SK-N-SH (cell line): ENCODE results near the gene FMO3. TPM values are rescaled to one million over a fixed set of nuclear protein-coding genes. Genes with fewer than 3 reads are reported as not detected.

ENCODE experiments used
- CTCF ChIA-PET: fragments of 300-600, 350-600 bp; formaldehyde crosslinking; extraction: SDS; loops from one replicate; lab custom pipeline; 2021; lab: Yijun Ruan, JAX
- POLR2A ChIA-PET: fragments of 350-600 bp; sonication (Branson Sonifier 250); formaldehyde crosslinking; extraction: SDS; loops from one replicate; lab custom pipeline; 2020; ENCODE audit warnings: antibody characterized with exemption, inconsistent platforms; lab: Yijun Ruan, JAX
- DNase-seq: peaks from one replicate; pipeline ENCODE4 v3.0.0; 2012
- H2AFZ ChIP-seq: fragments of 200-600 bp; sonication (generic); 2 replicates; pipeline ENCODE4 v1.8.1; 2016; ENCODE audit warnings: antibody characterized with exemption, mild to moderate bottlenecking, low read depth
- H3F3A ChIP-seq: fragments of 200-600 bp; sonication (generic); replicated peaks from 2 replicates; pipeline ENCODE3; 2016; ENCODE audit warnings: antibody characterized with exemption, mild to moderate bottlenecking; ENCODE audit not compliant: insufficient read depth
- H3K27ac ChIP-seq, 2 experiments: fragments of 200-500 bp in 1 of 2; fragments of 200-600 bp in 1 of 2; sonication (Bioruptor generic) in 1 of 2; sonication (generic), shearing (Covaris generic) in 1 of 2; 2 replicates each; pipeline versions ENCODE4 v1.5.1 to v1.6.1; 2014 to 2016; ENCODE audit warnings: low read depth in 2 of 2, inconsistent platforms in 1 of 2, low read length in 1 of 2, mild to moderate bottlenecking in 1 of 2, mixed read lengths in 1 of 2
- H3K27me3 ChIP-seq: fragments of 200-600 bp; sonication (generic), shearing (Covaris generic); 2 replicates; pipeline ENCODE4 v1.6.1; 2016; ENCODE audit warnings: mixed run types; ENCODE audit not compliant: insufficient read depth
- H3K36me3 ChIP-seq, 2 experiments: fragments of 200-500 bp in 1 of 2; fragments of 200-600 bp in 1 of 2; sonication (Bioruptor generic) in 1 of 2; sonication (generic) in 1 of 2; replicated peaks in 1 of 2; 2 replicates each; pipeline versions ENCODE3 to v1.5.1; 2014 to 2016; ENCODE audit warnings: low read length in 1 of 2, mild to moderate bottlenecking in 1 of 2; ENCODE audit not compliant: insufficient read depth in 2 of 2, control insufficient read depth in 1 of 2
- H3K4me1 ChIP-seq, 2 experiments: fragments of 200-500 bp in 1 of 2; fragments of 200-600 bp in 1 of 2; sonication (Bioruptor generic) in 1 of 2; sonication (generic), shearing (Covaris generic) in 1 of 2; 2 replicates each; pipeline versions ENCODE4 v1.5.1 to v1.6.1; 2014 to 2016; ENCODE audit warnings: low read depth in 1 of 2, low read length in 1 of 2, mixed run types in 1 of 2; ENCODE audit not compliant: insufficient read depth in 2 of 2, control insufficient read depth in 1 of 2
- H3K4me2 ChIP-seq: fragments of 200-600 bp; sonication (generic), shearing (Covaris generic); 2 replicates; pipeline ENCODE4 v1.6.1; 2017; ENCODE audit warnings: mixed run types
- H3K4me3 ChIP-seq, 2 experiments: fragments of 200-500 bp in 1 of 2; fragments of 200-600 bp in 1 of 2; sonication (Bioruptor generic) in 1 of 2; sonication (generic), shearing (Covaris generic) in 1 of 2; 2 replicates each; pipeline versions ENCODE4 v1.5.1 to v1.8.1; 2014 to 2016; ENCODE audit warnings: low read depth in 2 of 2, inconsistent platforms in 1 of 2, low read length in 1 of 2, mild to moderate bottlenecking in 1 of 2, mixed read lengths in 1 of 2, moderate library complexity in 1 of 2
- H3K79me2 ChIP-seq: fragments of 200-600 bp; sonication (generic); 2 replicates; pipeline ENCODE4 v1.8.1; 2017; ENCODE audit warnings: mild to moderate bottlenecking; ENCODE audit not compliant: insufficient read depth
- H3K9ac ChIP-seq: fragments of 200-600 bp; sonication (generic); 2 replicates; pipeline ENCODE4 v1.6.1; 2017; ENCODE audit warnings: mixed run types
- H3K9me2 ChIP-seq: fragments of 200-600 bp; sonication (generic); 2 replicates; pipeline ENCODE4 v1.6.1; 2017; ENCODE audit warnings: mixed run types
- H3K9me3 ChIP-seq: fragments of 200-600 bp; sonication (generic); 2 replicates; pipeline ENCODE4 v1.6.1; 2017; ENCODE audit warnings: mixed run types, mild to moderate bottlenecking, moderate library complexity
- H4K20me1 ChIP-seq: fragments of 200-600 bp; sonication (generic); 2 replicates; pipeline ENCODE4 v1.6.1; 2017; ENCODE audit warnings: mild to moderate bottlenecking, mixed run types; ENCODE audit not compliant: insufficient read depth
- CHD2 ChIP-seq: fragments of 150-350 bp; IDR thresholded peaks from 2 replicates; pipeline ENCODE4 v1.6.1; 2018; ENCODE audit warnings: low read length; ENCODE audit not compliant: partially characterized antibody
- EZH2phosphoT487 ChIP-seq: fragments of 200-600 bp; sonication (generic); IDR thresholded peaks from 2 replicates; pipeline ENCODE4 v1.6.1; 2017; ENCODE audit warnings: low read depth, mixed run types, mild to moderate bottlenecking, antibody characterized with exemption, moderate library complexity, borderline replicate concordance
- GABPA ChIP-seq: IDR thresholded peaks from 2 replicates; pipeline ENCODE4 v1.4.0; 2012; ENCODE audit warnings: low read depth, mild to moderate bottlenecking
- GATA2 ChIP-seq: sonication (generic); formaldehyde crosslinking; IDR thresholded peaks from 2 replicates; pipeline ENCODE4 v1.5.0; 2020; ENCODE audit warnings: mild to moderate bottlenecking, missing genetic modification reagents
- NFIC ChIP-seq: IDR thresholded peaks from 2 replicates; pipeline ENCODE4 v1.4.0; 2012; ENCODE audit warnings: borderline replicate concordance
- RAD21 ChIP-seq: IDR thresholded peaks from 2 replicates; pipeline ENCODE4 v1.6.1; 2012; ENCODE audit warnings: mild to moderate bottlenecking, low read length
- RFX5 ChIP-seq: IDR thresholded peaks from 2 replicates; pipeline ENCODE4 v1.6.1; 2012; ENCODE audit warnings: mild to moderate bottlenecking, improper control_type of control experiment, low read length
- RXRA ChIP-seq: IDR thresholded peaks from 2 replicates; pipeline ENCODE4 v1.4.0; 2012; ENCODE audit warnings: low read depth, mild to moderate bottlenecking, borderline replicate concordance
- SIN3A ChIP-seq: IDR thresholded peaks from 2 replicates; pipeline ENCODE4 v1.6.1; 2012; ENCODE audit warnings: low read depth, mild to moderate bottlenecking, low read length, moderate library complexity, borderline replicate concordance
- SMC3 ChIP-seq: IDR thresholded peaks from 2 replicates; pipeline ENCODE4 v1.6.1; 2012; ENCODE audit warnings: low read depth, low read length, improper control_type of control experiment
- TCF12 ChIP-seq: IDR thresholded peaks from 2 replicates; pipeline ENCODE4 v1.4.0; 2012
- TEAD4 ChIP-seq: IDR thresholded peaks from 2 replicates; pipeline ENCODE4 v1.4.0; 2012; ENCODE audit warnings: mild to moderate bottlenecking, borderline replicate concordance; ENCODE audit not compliant: insufficient read depth
- WGBS: methylation state at CpG from one replicate; pipeline ENCODE4 v1.1.6; 2017; ENCODE audit warnings: low lambda C conversion rate; 5-methylcytosine and 5-hydroxymethylcytosine counted together
- polyA plus RNA-seq, 3 experiments: library from polyadenylated mRNA; depleted of rRNA; stranded (reverse); fragments of >200 nt; gene quantifications; 2 replicates each; pipeline ENCODE4 v1.2.3, GENCODE V29; 2012
- TF ChIP-seq, protein P1 (sequence below): IDR thresholded peaks from 2 replicates; pipeline ENCODE4 v1.4.0; 2012; ENCODE audit warnings: low read depth, borderline replicate concordance
- TF ChIP-seq, protein P2 (sequence below): IDR thresholded peaks from 2 replicates; pipeline ENCODE4 v1.6.1; 2012; ENCODE audit warnings: mild to moderate bottlenecking, low read depth, low read length, moderate library complexity
- TF ChIP-seq, protein P3 (sequence below): fragments of 150-350 bp; IDR thresholded peaks from 2 replicates; pipeline ENCODE4 v1.6.1; 2017; ENCODE audit warnings: antibody characterized with exemption, low read length, low read depth, borderline replicate concordance
- TF ChIP-seq, protein P4 (sequence below): fragments of 150-350 bp; IDR thresholded peaks from 2 replicates; pipeline ENCODE4 v1.6.1; 2016; ENCODE audit warnings: mild to moderate bottlenecking, low read depth, low read length

The FMO3 gene
- polyA plus RNA-seq, 1 of the 3 experiments (the other 2 are of a cell fraction) = 0.85 TPM

DNA sequence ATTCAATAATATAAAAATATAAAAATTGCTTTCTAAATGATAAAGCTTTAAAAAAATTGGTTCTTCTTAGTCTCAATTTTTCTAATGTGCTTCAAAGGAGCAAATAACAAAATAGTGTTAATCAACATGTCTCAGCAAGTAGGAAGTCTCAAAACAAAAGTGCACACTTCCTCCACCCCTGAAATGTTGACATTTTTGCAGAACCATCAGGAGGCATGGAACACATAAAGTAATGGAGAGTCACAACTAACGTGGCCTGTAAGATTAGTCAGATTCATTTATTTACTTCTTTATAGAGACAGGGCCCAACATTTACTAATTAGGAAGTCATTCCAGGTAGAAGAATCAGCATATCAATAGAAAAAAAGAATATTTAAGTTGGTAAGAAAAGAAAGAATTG lies 59.5 kb downstream of the FMO3 start:
- 3% methylated on average over 1 of the region's 1 CpG for WGBS
- CTCF ChIA-PET = no interaction called here
- TF ChIP-seq RAD21 (no peak), TCF12 (no peak), GABPA (no peak)
- Histone ChIP-seq H3K4me1 (no peaks in the 10 kb centered on the region), H2AFZ (no peak overlapping the region), H3K4me3 (no peak overlapping the region), H4K20me1 (no peaks in the 10 kb centered on the region), H3F3A (no peaks in the 10 kb centered on the region), H3K9me2 (no peaks in the 10 kb centered on the region), H3K9me3 (no peaks in the 10 kb centered on the region), H3K27me3 (peaks cover 6% of the 10 kb centered on the region; the same call in 1 of the 2 replicates), H3K4me2 (no peak overlapping the region), H3K79me2 (no peaks in the 10 kb centered on the region), H3K36me3 (no peaks in the 10 kb centered on the region), H3K9ac (no peak overlapping the region), H3K27ac (no peak overlapping the region)
- DNase-seq = no peak
- POLR2A ChIA-PET = no interaction called here

DNA sequence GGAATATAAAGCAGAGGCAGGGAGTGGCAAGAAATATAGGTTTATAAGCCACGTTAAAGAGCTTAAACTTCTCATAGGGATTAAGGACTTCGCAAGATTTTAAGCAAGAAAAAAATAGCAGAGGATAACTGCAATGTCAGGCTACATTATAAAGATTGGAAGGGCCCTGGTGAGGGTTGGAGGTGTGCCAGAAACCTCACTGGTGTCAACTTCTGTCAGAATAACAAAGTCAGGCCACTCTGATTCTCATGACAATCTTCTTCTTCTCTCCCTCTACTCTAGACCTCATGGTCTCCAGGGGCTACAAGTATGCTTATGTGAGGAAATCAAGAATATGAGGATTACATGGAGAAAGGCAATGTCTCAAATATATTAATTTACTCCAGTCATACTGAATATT lies 61.8 kb downstream of the FMO3 start:
- no peak overlapping the region for H3K4me2 ChIP-seq
- no peak overlapping the region for H3K27ac ChIP-seq
- no peaks in the 10 kb centered on the region for H3K79me2 ChIP-seq
- no peaks in the 10 kb centered on the region for H3K9me2 ChIP-seq
- H3K4me1 ChIP-seq = no peaks in the 10 kb centered on the region
- no peak overlapping the region for H3K4me3 ChIP-seq
- no peaks in the 10 kb centered on the region for H3F3A ChIP-seq
- 2% methylated on average over 2 of the region's 2 CpGs for WGBS
- no peak overlapping the region for H3K9ac ChIP-seq
- H2AFZ ChIP-seq = no peak overlapping the region
- POLR2A ChIA-PET = no interaction called here
- TF ChIP-seq NFIC = no peak
- no peak for TF ChIP-seq SIN3A
- H4K20me1 ChIP-seq = no peaks in the 10 kb centered on the region
- H3K9me3 ChIP-seq = no peaks in the 10 kb centered on the region
- no peaks in the 10 kb centered on the region; the same call in 1 of the 2 replicates for H3K27me3 ChIP-seq
- DNase-seq = no peak
- no peaks in the 10 kb centered on the region for H3K36me3 ChIP-seq
- CTCF ChIA-PET = no interaction called here

DNA sequence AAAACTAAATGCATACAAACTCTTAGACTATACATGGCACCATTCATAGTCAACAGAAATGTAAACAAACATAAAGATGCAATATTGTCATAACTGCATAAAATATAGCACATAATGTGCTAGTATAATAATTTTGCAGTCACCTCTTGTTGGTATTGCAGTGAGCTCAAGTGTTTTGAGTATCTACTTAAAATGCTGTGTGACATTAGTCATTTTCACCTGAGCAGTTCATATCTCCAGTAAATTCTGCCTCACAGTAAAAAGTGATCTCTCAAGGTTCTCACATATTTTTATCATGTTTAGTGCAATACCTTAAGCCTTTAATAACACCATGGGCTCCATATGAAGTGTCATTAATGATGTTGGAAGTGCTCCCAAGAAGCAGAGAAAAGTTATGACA lies 64.8 kb downstream of the FMO3 start:
- Histone ChIP-seq H4K20me1 (no peaks in the 10 kb centered on the region), H3K4me2 (no peak overlapping the region), H3K4me3 (no peak overlapping the region), H3K9ac (no peak overlapping the region), H3F3A (no peaks in the 10 kb centered on the region), H3K9me2 (no peaks in the 10 kb centered on the region), H3K27ac (no peak overlapping the region), H3K4me1 (no peaks in the 10 kb centered on the region), H3K36me3 (no peaks in the 10 kb centered on the region), H3K79me2 (no peaks in the 10 kb centered on the region), H3K27me3 (no peaks in the 10 kb centered on the region; the same call in 1 of the 2 replicates), H2AFZ (no peak overlapping the region), H3K9me3 (no peaks in the 10 kb centered on the region)
- CTCF ChIA-PET = no interaction called here
- DNase-seq = no peak
- POLR2A ChIA-PET = no interaction called here
- TF ChIP-seq EZH2phosphoT487 = no peak
- no peak for TF ChIP-seq TEAD4
- TF ChIP-seq SMC3 = no peak
- TF ChIP-seq, protein P1, sequence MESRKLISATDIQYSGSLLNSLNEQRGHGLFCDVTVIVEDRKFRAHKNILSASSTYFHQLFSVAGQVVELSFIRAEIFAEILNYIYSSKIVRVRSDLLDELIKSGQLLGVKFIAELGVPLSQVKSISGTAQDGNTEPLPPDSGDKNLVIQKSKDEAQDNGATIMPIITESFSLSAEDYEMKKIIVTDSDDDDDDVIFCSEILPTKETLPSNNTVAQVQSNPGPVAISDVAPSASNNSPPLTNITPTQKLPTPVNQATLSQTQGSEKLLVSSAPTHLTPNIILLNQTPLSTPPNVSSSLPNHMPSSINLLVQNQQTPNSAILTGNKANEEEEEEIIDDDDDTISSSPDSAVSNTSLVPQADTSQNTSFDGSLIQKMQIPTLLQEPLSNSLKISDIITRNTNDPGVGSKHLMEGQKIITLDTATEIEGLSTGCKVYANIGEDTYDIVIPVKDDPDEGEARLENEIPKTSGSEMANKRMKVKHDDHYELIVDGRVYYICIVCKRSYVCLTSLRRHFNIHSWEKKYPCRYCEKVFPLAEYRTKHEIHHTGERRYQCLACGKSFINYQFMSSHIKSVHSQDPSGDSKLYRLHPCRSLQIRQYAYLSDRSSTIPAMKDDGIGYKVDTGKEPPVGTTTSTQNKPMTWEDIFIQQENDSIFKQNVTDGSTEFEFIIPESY = no peak
- TF ChIP-seq, protein P2, sequence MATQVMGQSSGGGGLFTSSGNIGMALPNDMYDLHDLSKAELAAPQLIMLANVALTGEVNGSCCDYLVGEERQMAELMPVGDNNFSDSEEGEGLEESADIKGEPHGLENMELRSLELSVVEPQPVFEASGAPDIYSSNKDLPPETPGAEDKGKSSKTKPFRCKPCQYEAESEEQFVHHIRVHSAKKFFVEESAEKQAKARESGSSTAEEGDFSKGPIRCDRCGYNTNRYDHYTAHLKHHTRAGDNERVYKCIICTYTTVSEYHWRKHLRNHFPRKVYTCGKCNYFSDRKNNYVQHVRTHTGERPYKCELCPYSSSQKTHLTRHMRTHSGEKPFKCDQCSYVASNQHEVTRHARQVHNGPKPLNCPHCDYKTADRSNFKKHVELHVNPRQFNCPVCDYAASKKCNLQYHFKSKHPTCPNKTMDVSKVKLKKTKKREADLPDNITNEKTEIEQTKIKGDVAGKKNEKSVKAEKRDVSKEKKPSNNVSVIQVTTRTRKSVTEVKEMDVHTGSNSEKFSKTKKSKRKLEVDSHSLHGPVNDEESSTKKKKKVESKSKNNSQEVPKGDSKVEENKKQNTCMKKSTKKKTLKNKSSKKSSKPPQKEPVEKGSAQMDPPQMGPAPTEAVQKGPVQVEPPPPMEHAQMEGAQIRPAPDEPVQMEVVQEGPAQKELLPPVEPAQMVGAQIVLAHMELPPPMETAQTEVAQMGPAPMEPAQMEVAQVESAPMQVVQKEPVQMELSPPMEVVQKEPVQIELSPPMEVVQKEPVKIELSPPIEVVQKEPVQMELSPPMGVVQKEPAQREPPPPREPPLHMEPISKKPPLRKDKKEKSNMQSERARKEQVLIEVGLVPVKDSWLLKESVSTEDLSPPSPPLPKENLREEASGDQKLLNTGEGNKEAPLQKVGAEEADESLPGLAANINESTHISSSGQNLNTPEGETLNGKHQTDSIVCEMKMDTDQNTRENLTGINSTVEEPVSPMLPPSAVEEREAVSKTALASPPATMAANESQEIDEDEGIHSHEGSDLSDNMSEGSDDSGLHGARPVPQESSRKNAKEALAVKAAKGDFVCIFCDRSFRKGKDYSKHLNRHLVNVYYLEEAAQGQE = no peak
- no peak for TF ChIP-seq CHD2
- TF ChIP-seq RXRA = no peak
- TF ChIP-seq, protein P3, sequence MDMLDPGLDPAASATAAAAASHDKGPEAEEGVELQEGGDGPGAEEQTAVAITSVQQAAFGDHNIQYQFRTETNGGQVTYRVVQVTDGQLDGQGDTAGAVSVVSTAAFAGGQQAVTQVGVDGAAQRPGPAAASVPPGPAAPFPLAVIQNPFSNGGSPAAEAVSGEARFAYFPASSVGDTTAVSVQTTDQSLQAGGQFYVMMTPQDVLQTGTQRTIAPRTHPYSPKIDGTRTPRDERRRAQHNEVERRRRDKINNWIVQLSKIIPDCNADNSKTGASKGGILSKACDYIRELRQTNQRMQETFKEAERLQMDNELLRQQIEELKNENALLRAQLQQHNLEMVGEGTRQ = no peak
- TF ChIP-seq, protein P4, sequence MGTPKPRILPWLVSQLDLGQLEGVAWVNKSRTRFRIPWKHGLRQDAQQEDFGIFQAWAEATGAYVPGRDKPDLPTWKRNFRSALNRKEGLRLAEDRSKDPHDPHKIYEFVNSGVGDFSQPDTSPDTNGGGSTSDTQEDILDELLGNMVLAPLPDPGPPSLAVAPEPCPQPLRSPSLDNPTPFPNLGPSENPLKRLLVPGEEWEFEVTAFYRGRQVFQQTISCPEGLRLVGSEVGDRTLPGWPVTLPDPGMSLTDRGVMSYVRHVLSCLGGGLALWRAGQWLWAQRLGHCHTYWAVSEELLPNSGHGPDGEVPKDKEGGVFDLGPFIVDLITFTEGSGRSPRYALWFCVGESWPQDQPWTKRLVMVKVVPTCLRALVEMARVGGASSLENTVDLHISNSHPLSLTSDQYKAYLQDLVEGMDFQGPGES = no peak
- TF ChIP-seq RFX5 = no peak
- no peak for TF ChIP-seq RAD21
- no peak for TF ChIP-seq GATA2 (CRISPR knock-in tag)
